Immature natural killer cell (primary cell): ENCODE results near the gene DCHS1. TPM values are rescaled to one million over a fixed set of nuclear protein-coding genes. Genes with fewer than 3 reads are reported as not detected.
"Not testable (repeated sequence)": the region's sequence is repeated elsewhere in the genome, so short reads cannot be mapped to it uniquely, and the experiment has no call there.

Source experiments
- DNase-seq, 3 donors: peaks; one replicate each; pipeline ENCODE4 v3.0.0; 2022; ENCODE audit warnings: mixed read lengths in 1 of 3
- H3K27ac Mint-ChIP-seq, 6 donors: one replicate each; pipeline ENCODE4 v1.8.0; 2020; ENCODE audit warnings: mixed read lengths in 6 of 6, mild to moderate bottlenecking in 5 of 6, inconsistent platforms in 4 of 6, moderate library complexity in 3 of 6
- H3K27me3 Mint-ChIP-seq, 3 donors: one replicate each; pipeline ENCODE4 v1.8.0; 2020 to 2021; ENCODE audit warnings: low read depth in 3 of 3, mild to moderate bottlenecking in 3 of 3, mixed read lengths in 3 of 3, moderate library complexity in 3 of 3, inconsistent platforms in 1 of 3
- H3K36me3 Mint-ChIP-seq, 3 donors: one replicate each; pipeline ENCODE4 v1.8.0; 2020; ENCODE audit warnings: mixed read lengths in 3 of 3, inconsistent platforms in 2 of 3, mild to moderate bottlenecking in 2 of 3
- H3K4me1 Mint-ChIP-seq, 2 donors: one replicate each; pipeline ENCODE4 v1.8.0; 2020; ENCODE audit warnings: inconsistent platforms in 2 of 2, mild to moderate bottlenecking in 2 of 2, mixed read lengths in 2 of 2, moderate library complexity in 1 of 2
- H3K4me3 Mint-ChIP-seq, 5 donors: one replicate each; pipeline ENCODE4 v1.8.0; 2020; ENCODE audit warnings: mild to moderate bottlenecking in 5 of 5, mixed read lengths in 5 of 5, inconsistent platforms in 3 of 5, moderate library complexity in 3 of 5
- H3K9me3 Mint-ChIP-seq, 6 donors: one replicate each; pipeline ENCODE4 v1.8.0; 2020; ENCODE audit warnings: mild to moderate bottlenecking in 6 of 6, mixed read lengths in 6 of 6, inconsistent platforms in 4 of 6, moderate library complexity in 3 of 6
- polyA plus RNA-seq, 3 donors: library from polyadenylated mRNA; unstranded; fragments of 300-500 nt; fragmentation: Illumina TruSeq; gene quantifications; one replicate each; pipeline ENCODE4 v1.2.3, GENCODE V29; 2021

Gene DCHS1
- under 1 TPM in 2 of 3 donors, not detected in 1; 0.10 to 0.11 TPM for polyA plus RNA-seq

GRCh38 chr11:6655790-6656583 lies at the start of gene DCHS1:
TSS of gene DCHS1 (minus strand) at chr11:6655809. CDS start at chr11:6641613, 14,196 bp downstream.
- H3K36me3 Mint-ChIP-seq: no peaks in the 10 kb centered on the region
- H3K27me3 Mint-ChIP-seq: peaks cover 0 to 2% (median 2%) of the 10 kb centered on the region in 3 donors
- no peaks in the 10 kb centered on the region for H3K9me3 Mint-ChIP-seq
- peak within 1 kb of the TSS; percentile 63 to 71 (median 68) for H3K4me3 Mint-ChIP-seq
- peak within 1 kb of the TSS in 3 of 6 donors; percentile 33 to 43 (median 41) for H3K27ac Mint-ChIP-seq
- peak in 1 of 3 donors; percentile 14 for DNase-seq
- H3K4me1 Mint-ChIP-seq: peaks cover 0 to 3% of the 10 kb centered on the region in 2 donors

- Mint-ChIP-seq H3K36me3 (peaks cover 0 to 5% (median 1%) of the 10 kb centered on the region in 3 donors), H3K27me3 (no peaks in the 10 kb centered on the region), H3K4me1 (peaks cover 7 to 9% of the 10 kb centered on the region in 2 donors), H3K27ac (peak overlapping the region in 3 of 6 donors; percentile 21 to 56 (median 23)), H3K4me3 (no peak overlapping the region), H3K9me3 (no peaks in the 10 kb centered on the region)
- no peak for DNase-seq
Observed at GRCh38 chr11:6703247-6704063, 47.8 kb upstream of the DCHS1 start.

GRCh38 chr11:6701955-6702354 lies 46.3 kb upstream of the DCHS1 start:
- H3K27me3 Mint-ChIP-seq, H3K9me3 Mint-ChIP-seq, DNase-seq, H3K4me3 Mint-ChIP-seq, H3K4me1 Mint-ChIP-seq, H3K36me3 Mint-ChIP-seq: not testable (repeated sequence)
- peak overlapping the region in 1 of 6 donors; percentile 34 for H3K27ac Mint-ChIP-seq

GRCh38 chr11:6695377-6695776 lies 39.8 kb upstream of the DCHS1 start:
- H3K27ac Mint-ChIP-seq: peak overlapping the region in 2 of 6 donors; percentile 67 to 73
- peaks cover 28 to 35% of the 10 kb centered on the region in 2 donors for H3K4me1 Mint-ChIP-seq
- no peaks in the 10 kb centered on the region for H3K9me3 Mint-ChIP-seq
- DNase-seq: no peak
- H3K36me3 Mint-ChIP-seq: peaks cover 0 to 7% (median 3%) of the 10 kb centered on the region in 3 donors
- no peak overlapping the region for H3K4me3 Mint-ChIP-seq
- peaks cover 0 to 2% (median 0%) of the 10 kb centered on the region in 3 donors for H3K27me3 Mint-ChIP-seq

GRCh38 chr11:6694229-6694535 lies 38.6 kb upstream of the DCHS1 start:
- Mint-ChIP-seq H3K27ac (peak overlapping the region in 5 of 6 donors; percentile 4 to 85 (median 68)), H3K4me3 (peak overlapping the region in 3 of 5 donors; percentile 17 to 46 (median 36)), H3K9me3 (no peaks in the 10 kb centered on the region), H3K27me3 (peaks cover 0 to 2% (median 0%) of the 10 kb centered on the region in 3 donors), H3K4me1 (peaks cover 27 to 35% of the 10 kb centered on the region in 2 donors), H3K36me3 (peaks cover 0 to 7% (median 3%) of the 10 kb centered on the region in 3 donors)
- no peak for DNase-seq

GRCh38 chr11:6693342-6694228 lies 38.0 kb upstream of the DCHS1 start:
- H3K9me3 Mint-ChIP-seq: no peaks in the 10 kb centered on the region
- peaks cover 0 to 7% (median 3%) of the 10 kb centered on the region in 3 donors for H3K36me3 Mint-ChIP-seq
- peaks cover 0 to 2% (median 0%) of the 10 kb centered on the region in 3 donors for H3K27me3 Mint-ChIP-seq
- peak overlapping the region in 5 of 6 donors; percentile 40 to 85 (median 68) for H3K27ac Mint-ChIP-seq
- H3K4me3 Mint-ChIP-seq: peak overlapping the region in 3 of 5 donors; percentile 17 to 46 (median 36)
- DNase-seq: peak in 1 of 3 donors; percentile 15
- H3K4me1 Mint-ChIP-seq: peaks cover 27 to 35% of the 10 kb centered on the region in 2 donors

- peaks cover 27 to 35% of the 10 kb centered on the region in 2 donors for H3K4me1 Mint-ChIP-seq
- peak overlapping the region in 1 of 6 donors; percentile 33 for H3K27ac Mint-ChIP-seq
- no peak for DNase-seq
- peaks cover 0 to 2% (median 2%) of the 10 kb centered on the region in 3 donors for H3K27me3 Mint-ChIP-seq
- H3K36me3 Mint-ChIP-seq: no peaks in the 10 kb centered on the region
- H3K9me3 Mint-ChIP-seq: no peaks in the 10 kb centered on the region
- H3K4me3 Mint-ChIP-seq: no peak overlapping the region
Observed at GRCh38 chr11:6692128-6692527, 36.5 kb upstream of the DCHS1 start.

DNA sequence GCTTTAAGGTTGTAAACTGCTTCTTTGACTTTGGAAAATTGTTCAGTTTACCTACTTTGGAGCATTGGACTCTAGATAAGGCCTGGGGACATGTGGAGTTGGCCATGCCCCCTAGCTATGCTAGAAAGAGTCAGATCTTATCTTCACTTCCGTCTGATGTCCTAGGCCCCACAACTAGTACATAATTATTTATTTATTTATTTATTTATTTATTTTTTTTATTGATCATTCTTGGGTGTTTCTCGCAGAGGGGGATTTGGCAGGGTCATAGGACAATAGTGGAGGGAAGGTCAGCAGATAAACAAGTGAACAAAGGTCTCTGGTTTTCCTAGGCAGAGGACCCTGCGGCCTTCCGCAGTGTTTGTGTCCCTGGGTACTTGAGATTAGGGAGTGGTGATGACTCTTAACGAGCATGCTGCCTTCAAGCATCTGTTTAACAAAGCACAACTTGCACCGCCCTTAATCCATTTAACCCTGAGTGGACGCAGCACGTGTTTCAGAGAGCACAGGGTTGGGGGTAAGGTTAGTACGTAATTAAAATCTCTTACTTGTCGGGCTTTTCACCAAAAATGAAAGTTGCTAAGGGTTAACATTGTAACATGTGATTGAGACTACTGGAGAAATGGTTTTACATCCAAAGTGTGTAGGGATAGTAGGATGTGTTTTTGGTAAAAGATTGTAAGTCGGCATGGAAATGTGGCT lies 35.0 kb upstream of the DCHS1 start:
- not testable (repeated sequence) for H3K36me3 Mint-ChIP-seq, DNase-seq
- H3K4me1 Mint-ChIP-seq: peaks cover 25 to 28% of the 10 kb centered on the region in 2 donors

DNA sequence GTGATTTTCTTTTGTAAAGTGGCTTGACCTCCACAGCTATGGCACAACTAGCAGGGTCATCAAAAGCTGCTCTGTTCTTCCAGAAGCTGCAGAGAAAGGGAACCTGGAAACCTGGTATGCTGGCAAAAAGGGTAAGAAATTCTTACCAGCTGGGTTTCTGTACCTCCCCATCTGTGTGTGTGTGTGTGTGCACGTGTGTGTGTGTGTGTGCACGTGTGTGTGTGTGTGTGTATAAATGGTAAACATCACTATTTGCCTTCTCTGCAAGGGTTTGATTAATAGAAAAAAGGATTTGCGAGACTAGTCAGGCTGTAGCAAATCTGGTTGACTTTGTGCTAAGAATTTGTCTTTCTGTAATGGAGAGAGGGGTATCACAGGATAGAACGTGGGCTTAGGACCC lies 32.3 kb upstream of the DCHS1 start:
- no peak for DNase-seq
- Mint-ChIP-seq H3K9me3 (no peaks in the 10 kb centered on the region), H3K4me3 (no peak overlapping the region), H3K27me3 (peaks cover 5 to 10% (median 8%) of the 10 kb centered on the region in 3 donors), H3K27ac (peak overlapping the region in 1 of 6 donors; percentile 12), H3K4me1 (peaks cover 16 to 18% of the 10 kb centered on the region in 2 donors), H3K36me3 (no peaks in the 10 kb centered on the region)

More for the DNA sequence above, 35.0 kb upstream of the DCHS1 start:
- not testable (repeated sequence) for H3K27me3 Mint-ChIP-seq, H3K9me3 Mint-ChIP-seq, H3K4me3 Mint-ChIP-seq
- H3K27ac Mint-ChIP-seq: peak overlapping the region in 2 of 6 donors; percentile 71 to 75

- H3K36me3 Mint-ChIP-seq: peaks cover 0 to 5% (median 0%) of the 10 kb centered on the region in 3 donors
- no peaks in the 10 kb centered on the region for H3K9me3 Mint-ChIP-seq
- peaks cover 27 to 32% of the 10 kb centered on the region in 2 donors for H3K4me1 Mint-ChIP-seq
- no peak for DNase-seq
- H3K4me3 Mint-ChIP-seq: peak overlapping the region in 1 of 5 donors; percentile 30
- peak overlapping the region in 3 of 6 donors; percentile 9 to 14 (median 12) for H3K27ac Mint-ChIP-seq
- peaks cover 5 to 11% (median 10%) of the 10 kb centered on the region in 3 donors for H3K27me3 Mint-ChIP-seq
Observed at GRCh38 chr11:6686006-6686405, 30.4 kb upstream of the DCHS1 start.

DNA sequence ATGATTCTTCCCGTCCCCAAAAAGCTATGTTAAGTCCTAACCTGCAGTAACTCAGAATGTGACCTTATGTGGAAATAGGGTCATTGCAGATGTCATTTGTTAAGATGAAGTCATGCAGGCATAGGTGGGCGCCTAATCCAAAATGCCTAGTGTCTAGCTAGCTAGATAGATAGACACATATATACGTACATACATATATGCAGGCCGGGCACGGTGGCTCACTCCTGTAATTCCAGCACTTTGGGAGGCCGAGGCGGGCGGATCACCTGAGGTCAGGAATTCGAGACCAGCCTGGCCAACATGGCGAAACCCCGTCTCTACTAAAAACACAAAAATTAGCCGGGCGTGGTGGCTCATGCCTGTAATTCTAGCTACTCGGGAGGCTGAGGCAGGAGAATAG lies 28.5 kb upstream of the DCHS1 start:
- peaks cover 26 to 32% of the 10 kb centered on the region in 2 donors for H3K4me1 Mint-ChIP-seq
- H3K9me3 Mint-ChIP-seq, H3K36me3 Mint-ChIP-seq, DNase-seq: not testable (repeated sequence)
- H3K27ac Mint-ChIP-seq: peak overlapping the region; percentile 82 to 99 (median 91)
- H3K27me3 Mint-ChIP-seq: peaks cover 5 to 11% (median 10%) of the 10 kb centered on the region in 3 donors
- H3K4me3 Mint-ChIP-seq: peak overlapping the region; percentile 97 to 99 (median 98)
